DMS153 treated with DMSO at 0.1 percent for 48 hours (cell line): ENCODE results near the gene DYNLT4.
"Not testable (repeated sequence)": the region's sequence is repeated elsewhere in the genome, so short reads cannot be mapped to it uniquely, and the experiment has no call there.

Experiments used
- DNase-seq: peaks from one replicate; lab custom pipeline; 2025; ENCODE audit not compliant: unreplicated experiment; lab: John Stamatoyannopoulos, UW

Gene DYNLT4

DNA sequence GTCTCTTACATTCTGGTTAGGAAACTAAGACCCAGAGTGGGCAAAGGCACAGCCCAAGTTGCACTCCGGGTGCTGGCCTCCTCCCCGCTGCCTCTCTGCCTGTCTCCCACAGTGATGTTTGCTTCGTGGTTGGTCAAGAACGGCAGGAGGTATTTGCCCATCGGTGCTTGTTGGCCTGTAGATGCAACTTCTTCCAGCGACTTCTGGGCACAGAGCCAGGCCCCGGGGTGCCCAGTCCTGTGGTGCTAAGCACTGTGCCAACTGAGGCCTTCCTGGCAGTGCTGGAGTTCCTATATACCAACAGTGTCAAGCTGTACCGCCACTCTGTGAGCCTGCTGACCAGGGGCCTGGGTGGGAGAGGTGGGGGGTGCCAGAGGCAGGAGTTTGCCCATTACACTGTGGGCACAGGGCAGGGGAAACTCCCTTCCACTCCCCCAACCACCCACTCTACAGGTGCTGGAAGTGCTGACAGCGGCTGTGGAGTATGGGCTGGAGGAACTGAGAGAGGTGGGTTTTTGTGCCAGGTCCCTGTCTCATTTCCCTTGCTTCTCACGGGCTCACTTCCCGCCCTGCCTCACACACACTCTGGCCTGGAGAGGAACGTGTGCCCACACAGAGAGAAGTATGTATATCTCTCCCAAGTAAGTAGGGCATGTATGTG, 3.1 kb upstream of the DYNLT4 start:
- no peak for DNase-seq

DNA sequence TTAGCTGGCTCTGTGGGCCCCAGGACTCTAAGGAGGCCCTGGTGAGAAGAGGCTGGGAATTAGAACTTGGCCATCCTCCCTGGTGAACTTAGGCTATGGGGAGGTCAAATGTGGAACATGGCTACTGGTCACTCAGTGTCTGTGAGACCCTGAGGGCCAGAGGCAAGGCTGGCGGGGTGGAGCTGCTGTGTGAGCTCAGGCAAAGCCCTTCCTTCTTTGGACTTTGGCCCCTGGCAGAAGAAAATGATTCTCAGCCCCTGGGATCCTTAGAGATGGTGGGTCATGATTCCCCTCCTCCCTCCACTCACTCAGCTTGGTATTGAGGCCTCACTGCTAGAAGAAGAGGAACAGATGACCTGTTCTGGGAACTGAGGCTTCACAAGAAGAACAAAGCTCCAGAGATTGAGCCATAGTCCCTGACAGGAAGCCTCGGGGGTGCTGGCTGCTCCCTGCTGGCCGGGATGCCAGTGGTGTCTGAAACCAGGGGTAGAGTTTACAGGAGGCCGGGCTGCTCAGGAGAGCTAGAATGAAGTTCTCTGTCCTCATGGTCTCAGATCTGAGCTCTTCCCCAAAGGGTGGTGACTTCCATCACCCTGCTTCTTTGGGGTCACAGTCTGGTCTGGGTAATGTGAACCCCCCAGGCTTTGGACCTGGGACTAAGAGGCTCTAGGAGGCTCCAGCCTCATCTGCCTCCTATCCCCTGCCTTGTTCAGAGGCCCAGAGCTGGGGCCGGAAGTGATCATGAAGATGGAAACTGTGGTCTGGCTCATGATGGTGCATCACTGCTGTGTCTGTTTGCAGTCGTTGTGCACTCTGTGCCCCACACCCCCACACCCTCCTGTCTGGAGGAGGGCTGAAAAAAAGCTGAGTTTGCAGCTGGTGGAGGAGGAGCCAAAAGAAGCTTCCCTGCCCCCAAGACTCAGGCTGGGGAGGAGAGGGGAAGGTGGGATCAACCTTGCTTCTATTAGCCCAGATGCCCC, 2.1 kb upstream of the DYNLT4 start:
- no peak for DNase-seq

DNA sequence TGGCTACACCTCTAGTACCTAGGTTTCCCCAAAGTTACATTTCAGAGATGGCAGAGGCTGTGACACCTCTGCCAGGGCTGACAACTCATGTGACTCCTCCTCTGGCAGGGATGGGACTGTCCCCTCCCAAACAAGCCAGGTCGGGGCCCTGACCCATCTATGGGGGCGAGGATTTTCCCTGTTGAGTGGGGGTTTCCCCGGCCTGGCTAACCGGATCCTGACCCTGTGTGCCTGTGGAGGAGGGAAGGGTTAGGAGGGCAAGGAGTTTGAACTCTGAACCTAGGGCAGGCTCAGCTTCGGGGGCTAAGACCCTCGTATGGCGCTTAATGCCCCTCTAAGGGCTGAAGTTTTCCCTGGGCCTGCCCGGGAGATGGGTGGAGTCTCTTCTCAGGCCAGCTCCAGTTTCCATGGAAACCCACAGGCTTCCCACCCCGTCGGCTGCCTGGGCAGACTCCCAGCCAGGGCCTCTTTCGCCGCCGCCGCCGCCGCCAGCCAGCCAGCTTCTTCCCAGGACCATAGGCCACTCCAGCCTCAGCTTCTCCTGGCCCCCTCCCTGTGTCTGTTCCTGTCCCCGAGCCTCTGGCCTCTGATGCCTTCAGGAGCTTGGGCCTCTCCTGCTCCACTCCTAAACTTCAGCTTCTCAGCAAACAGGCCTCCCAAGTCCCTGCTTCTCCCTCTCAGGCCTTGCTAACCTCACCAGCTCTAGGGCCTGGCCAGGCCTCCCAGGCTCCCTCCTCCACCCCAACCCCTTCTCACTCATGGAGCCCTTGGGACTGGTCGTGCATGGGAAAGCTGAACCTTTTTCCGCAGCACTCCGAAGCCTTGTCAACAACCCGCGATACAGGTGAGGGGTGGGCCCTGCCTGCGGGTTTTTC, 1.1 kb upstream of the DYNLT4 start, which contains the start of gene BTBD19:
Gene BTBD19 (plus strand): TSS at position 461 of the 875 bp plus-strand sequence. CDS start 298 bp downstream, at position 759.
- no peak for DNase-seq

DNA sequence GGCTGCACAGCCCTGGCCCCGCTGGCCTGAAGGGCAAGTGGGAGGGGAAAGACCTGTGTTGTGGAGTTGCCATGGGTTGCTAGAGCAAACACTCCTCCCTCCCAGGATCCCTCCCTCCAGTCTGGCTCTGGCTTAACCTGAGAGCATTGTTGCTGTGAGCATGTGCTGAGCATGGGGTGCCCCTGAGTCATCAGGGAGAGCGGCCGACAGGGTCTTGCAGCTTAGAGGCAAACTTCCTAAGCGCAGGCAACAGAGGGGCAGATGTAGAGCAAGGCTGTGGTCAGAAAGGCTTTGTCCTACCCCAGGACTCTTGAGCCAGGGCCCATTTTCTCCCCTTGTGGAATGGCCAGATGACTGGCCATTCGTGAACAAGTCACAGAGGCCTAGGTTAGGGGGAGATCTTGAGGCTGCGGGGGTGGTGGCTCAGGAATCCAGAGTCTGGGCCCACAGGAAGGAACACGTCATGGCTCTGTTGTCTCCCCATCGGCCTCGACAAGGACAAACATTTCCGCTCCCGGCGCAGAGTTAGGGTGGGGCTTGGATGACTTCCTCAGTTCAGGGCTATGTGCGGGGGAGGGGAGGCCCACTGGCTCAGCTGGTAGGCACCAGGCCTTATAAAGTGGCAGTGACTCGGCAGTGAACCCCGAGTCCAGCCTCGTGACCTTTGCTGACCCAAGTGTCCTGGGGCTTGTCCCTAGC, 362 bp upstream of the DYNLT4 start:
- peak; percentile 96 for DNase-seq

DNA sequence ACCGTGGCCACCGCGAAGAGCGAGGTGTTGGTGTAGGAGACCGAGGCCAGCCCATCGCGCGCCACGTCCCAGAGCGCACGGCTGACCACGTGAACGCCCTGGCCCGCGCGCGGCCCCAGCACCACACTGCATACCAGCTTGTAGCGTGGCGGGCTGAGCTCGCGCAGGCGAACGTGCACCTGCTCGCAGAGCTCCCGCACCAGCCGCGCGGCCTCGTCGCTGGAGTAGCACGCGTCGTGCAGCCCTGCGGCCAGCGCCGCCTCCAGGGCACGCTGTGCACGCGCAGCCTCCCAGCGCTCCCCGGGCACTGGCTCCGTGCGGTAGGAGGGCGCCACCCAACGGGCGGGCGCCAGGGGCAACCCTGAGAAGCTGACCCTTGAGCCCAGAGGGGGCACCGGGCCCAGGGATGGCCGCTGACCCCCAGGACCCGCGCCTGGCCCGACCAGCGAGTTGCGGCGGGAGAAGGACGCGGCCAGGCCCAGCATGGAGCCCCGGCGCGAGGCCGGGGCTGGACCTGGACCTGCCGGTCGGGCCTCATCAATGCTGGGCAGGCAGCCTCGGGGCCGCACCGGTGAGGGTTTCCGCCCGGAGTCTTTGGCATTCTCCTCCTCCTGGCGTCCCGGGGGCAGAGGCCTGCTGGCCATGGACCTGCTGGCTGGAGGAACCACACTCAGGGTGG, 987 bp downstream of the DYNLT4 start:
- no peak for DNase-seq

DNA sequence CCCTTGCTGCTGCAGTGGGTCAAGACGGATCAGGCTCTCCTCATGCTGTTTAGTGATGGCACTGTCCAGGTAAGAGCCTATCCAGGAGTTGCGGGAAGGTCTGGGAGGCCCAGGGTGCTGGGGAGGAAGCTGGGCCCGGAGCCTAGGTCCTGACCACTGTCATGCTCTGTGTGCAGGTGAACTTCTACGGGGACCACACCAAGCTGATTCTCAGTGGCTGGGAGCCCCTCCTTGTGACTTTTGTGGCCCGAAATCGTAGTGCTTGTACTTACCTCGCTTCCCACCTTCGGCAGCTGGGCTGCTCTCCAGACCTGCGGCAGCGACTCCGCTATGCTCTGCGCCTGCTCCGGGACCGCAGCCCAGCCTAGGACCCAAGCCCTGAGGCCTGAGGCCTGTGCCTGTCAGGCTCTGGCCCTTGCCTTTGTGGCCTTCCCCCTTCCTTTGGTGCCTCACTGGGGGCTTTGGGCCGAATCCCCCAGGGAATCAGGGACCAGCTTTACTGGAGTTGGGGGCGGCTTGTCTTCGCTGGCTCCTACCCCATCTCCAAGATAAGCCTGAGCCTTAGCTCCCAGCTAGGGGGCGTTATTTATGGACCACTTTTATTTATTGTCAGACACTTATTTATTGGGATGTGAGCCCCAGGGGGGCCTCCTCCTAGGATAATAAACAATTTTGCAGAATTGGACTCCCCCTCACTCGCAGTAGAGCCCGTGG, 1.7 kb downstream of the DYNLT4 start:
- DNase-seq: no peak

DNA sequence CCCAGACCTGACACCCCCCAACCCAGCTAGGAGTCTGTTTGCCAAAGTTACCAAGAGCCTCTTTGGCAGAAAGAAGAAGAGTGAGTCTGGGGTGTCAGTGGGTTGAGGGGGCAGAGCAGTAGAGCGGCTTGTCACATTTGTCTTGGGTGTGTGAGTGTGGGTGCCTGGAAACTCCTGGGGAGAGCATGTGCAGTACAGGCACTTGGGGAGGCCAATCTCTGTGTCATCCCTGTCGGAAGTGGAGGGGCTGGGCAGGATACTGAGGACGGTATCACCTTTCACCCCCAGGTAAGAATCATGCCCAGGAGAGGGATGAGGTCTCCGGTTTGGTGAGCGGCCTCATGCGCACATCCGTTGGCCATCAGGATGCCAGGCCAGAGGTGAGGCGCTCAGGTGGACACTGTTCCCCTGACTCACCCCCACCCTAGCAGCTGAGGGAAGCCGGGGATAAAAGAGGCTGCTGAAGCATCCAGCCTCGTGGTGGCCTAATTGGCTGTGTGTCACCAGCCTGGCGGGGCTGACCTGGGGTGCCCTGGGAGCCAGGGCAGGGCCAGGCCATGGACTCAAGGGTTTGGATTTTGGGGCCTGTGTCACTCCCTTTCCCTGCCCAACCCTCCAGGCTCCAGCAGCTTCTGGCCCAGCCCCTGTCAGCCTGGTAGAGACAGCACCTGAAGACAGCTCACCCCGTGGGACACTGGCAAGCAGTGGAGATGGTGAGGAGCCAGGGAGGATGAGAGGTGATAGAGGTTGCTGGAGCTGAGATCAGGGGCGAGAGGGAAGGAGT, 3.6 kb downstream of the DYNLT4 start:
- no peak for DNase-seq

DNA sequence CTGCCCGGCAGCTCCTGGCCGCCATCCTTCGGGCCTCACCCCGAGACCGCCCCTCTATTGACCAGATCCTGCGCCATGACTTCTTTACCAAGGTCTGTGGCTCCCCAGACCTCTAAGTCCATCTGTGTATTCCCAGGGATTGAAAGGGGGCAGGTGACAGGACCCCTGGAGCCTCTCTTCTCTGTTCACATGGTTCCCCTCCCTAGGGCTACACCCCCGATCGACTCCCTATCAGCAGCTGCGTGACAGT, 4.2 kb downstream of the DYNLT4 start:
- no peak for DNase-seq

DNA sequence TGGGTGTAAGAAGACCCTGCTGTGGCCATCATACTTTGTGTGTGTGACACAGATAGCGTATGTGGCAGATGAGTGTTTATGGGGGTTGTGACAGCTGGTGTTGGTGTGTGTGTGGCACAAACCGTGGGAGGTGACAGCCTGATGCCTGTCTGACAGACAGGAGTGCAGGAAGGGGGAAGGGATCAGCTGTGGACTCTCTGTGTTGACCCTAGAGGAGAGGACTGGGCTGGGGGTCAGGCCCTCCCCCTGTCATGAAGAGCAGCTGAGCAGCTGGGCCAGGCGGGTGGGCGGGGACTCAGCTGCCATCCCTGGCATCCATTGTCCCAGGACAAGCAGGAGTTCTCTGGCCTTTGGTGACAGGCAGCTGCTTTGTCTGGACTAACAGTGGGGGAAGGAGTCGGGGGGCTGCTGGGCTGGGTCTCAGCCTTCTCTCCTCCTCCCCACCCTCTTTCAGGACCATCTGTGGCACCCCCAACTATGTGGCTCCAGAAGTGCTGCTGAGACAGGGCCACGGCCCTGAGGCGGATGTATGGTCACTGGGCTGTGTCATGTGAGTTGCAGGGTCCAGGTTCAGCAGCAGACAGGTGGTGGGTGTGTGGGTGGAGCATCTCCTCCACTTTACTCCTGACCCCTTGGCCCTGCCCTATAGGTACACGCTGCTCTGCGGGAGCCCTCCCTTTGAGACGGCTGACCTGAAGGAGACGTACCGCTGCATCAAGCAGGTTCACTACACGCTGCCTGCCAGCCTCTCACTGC, 4.7 kb downstream of the DYNLT4 start:
- no peak for DNase-seq

DNA sequence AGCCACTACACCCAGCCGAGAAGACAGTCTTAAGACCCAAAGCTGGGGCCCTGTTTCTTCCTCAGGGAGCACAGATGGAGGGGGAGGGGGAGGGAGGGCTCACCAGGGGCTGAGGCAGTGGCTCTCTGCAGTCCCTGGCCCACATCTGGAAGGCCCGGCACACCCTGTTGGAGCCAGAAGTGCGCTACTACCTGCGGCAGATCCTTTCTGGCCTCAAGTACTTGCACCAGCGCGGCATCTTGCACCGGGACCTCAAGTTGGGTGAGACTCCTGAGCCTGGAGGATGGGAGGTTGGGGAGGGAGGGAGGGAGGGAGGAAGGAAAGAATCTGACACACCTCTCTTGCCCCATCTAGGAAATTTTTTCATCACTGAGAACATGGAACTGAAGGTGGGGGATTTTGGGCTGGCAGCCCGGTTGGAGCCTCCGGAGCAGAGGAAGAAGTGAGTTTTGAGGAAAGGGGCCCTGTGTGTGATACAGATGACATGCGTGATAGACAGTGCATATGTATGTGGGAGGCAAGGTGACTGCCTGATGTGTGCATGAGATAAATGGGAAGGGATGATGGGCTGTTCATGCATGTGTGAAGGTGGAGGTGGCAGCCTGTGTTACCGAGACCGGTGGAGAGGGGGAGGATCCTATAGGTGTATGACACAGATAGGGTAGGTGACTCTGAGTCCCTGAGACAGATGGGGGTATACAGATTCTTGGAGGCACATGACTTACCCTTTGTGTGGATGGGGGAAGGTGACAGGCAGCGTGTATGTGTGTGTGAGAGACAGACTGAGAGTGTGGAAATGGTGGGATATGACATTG, 5.5 kb downstream of the DYNLT4 start:
- no peak for DNase-seq

DNA sequence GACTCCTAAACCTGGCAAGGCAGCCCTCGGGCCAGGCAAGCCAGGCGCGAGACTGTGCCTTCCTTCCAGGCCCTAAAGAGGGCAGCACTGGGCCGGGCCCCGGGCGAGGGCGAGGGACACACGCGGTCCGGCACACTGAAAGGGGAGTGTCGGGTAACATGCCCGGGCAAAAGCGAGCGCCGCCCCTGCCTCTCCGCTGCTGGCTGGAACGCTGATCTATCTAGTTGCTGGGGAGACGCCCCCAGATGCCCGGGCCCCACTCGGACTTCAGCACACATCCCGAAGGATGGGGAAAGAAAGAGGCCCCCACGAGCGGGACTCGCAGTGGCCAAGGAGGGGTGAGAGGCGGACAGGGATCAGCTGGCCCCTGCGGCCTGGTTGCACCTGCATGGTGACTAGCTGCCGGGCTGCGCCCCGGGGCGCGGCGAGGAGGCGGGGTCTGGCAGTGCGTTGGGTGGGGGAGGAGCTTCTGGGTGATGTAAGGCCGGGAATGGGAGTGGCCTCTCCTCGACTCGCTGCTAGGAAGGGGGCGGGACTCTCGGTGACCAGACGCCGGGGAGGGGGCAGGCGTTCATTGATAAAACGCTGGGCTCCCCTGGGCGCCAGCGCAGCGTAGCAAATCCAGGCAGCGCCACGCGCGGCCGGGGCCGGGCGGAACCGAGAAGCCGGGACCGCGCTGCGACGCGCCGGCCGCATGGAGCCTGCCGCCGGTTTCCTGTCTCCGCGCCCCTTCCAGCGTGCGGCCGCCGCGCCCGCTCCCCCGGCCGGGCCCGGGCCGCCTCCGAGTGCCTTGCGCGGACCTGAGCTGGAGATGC, 7.2 kb downstream of the DYNLT4 start, which contains the start of gene PLK3:
Gene PLK3 (plus strand): TSS at position 608 of the 815 bp plus-strand sequence. CDS start 87 bp downstream, at position 695.
- peak; percentile 99 for DNase-seq

DNA sequence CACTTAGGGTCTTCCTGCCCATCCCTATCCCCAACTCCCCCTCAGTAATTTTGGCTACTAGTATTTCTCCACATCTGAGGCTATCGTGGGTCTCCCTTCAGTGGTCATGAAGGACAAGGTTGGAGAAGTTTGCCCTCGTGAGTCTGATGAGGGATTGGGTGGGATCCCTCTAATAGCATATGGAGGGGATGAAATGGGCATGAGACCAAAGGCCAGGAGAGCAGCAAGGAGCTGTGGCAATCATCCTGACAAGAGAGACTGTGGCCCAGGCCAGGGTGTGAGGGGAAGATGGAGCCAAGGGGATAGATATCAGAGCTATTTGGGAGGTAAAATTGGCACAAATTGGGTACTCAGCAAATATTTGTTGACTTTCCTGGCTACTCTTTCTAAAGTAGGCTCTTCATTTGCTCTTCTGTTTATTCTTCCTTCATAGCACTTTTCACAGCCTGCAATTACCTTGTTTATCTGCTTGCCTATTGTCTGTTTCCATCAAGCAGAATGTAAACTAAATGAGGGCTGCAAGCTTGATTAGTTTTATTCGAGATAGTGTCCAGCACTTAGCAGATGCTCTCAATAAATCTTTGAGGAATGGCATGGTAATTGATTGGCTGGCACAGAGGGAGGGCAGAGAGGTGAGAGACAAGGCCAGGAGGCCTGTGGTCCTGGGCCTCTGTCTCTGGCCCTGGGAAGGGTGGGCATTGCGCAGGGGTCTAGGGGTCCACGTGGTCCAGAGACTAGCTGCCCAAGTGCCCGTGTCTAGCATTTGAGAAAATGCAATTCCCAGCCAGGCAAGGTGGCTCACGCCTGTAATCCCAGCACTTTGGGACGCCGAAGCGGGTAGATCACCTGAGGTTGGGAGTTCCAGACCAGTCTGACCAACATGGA, 8.4 kb downstream of the DYNLT4 start:
- DNase-seq: peak; percentile 44

DNA sequence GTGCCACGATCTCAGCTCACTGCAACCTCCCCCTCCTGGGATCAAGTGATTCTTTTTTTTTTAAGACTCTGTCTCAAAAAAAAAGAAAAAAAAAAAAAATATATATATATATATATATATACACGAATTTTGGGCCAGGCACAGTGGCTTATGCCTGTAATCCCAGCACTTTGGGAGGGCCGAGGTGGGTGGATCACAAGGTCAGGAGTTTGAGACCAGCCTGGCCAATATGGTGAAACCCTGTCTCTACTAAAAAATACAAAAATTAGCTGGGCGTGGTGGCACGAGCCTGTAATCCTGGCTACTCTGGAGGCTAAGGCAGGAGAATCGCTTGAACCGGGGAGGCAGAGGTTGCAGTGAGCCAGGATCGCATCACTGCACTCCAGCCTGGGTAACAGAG, 9.3 kb downstream of the DYNLT4 start:
- not testable (repeated sequence) for DNase-seq

DNA sequence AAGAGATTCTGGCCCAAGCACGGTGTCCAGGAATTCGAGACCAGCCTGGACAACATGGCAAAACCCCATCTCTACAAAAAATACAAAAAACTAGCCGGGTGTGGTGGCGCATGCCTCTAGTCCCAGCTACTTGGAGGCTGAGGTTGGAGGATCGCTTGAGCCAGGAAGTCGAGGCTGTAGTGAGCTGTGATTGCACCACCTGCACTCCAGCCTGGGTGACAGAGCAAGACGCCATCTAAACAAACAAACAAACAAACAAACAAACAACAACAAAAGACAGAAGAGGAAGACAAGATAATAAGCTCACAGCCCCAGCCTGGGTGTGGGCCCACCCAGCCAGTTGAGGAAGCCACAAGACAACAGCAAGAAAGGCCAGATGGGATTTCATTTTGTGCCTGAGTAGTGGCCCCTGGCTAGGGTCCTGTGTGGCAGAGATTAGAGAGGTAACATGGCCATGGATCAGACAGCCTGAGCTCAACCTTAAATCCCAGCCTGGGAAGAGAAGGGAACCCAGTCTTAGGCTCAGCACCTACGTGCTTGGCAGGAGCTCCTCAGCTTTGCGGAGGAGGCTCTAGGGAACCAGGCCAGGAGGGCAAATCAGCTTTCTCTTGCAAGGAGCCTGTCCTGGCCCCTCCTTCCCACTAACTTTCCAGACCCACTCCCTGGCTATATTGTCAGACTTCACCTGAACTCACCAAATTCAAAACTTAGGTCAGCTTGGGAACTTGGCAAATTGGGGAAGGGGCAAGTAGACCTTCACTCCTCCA, 14.2 kb downstream of the DYNLT4 start:
- no peak for DNase-seq
